ENCODE results near the gene REELD1.

Gene REELD1

GRCh38 chr4:146257511-146257910 lies 43.2 kb downstream of the REELD1 start:
- H3K4me1 ChIP-seq (ENCODE audit: control insufficient read depth in 5 of 5, insufficient read depth in 5 of 5, low read length in 5 of 5): peaks cover 0 to 3% (median 0%) of the 10 kb centered on the region in 5 donors
- H3K27ac ChIP-seq (ENCODE audit: low read depth, low read length): no peak overlapping the region
- no peaks in the 10 kb centered on the region for H3K27me3 ChIP-seq (ENCODE audit: control insufficient read depth in 5 of 5, insufficient read depth in 4 of 5, low read length in 5 of 5)
- H3K9ac ChIP-seq (ENCODE audit: low read length in 5 of 5): no peak overlapping the region
- no peak overlapping the region for H3K4me3 ChIP-seq (ENCODE audit: low read depth in 1 of 5, low read length in 5 of 5)
- no peaks in the 10 kb centered on the region for H3K9me3 ChIP-seq (ENCODE audit: control insufficient read depth in 5 of 5, low read length in 5 of 5)
- H3K36me3 ChIP-seq (ENCODE audit: control insufficient read depth in 5 of 5, insufficient read depth in 5 of 5, low read length in 5 of 5): peaks cover 0 to 12% (median 7%) of the 10 kb centered on the region in 5 donors

GRCh38 chr4:146260521-146260920 lies 46.2 kb downstream of the REELD1 start:
- Histone ChIP-seq H3K36me3 (ENCODE audit: control insufficient read depth in 5 of 5, insufficient read depth in 5 of 5, low read length in 5 of 5) (peaks cover 3 to 12% (median 7%) of the 10 kb centered on the region in 5 donors), H3K4me3 (ENCODE audit: low read depth in 1 of 5, low read length in 5 of 5) (no peak overlapping the region), H3K27me3 (ENCODE audit: control insufficient read depth in 5 of 5, insufficient read depth in 4 of 5, low read length in 5 of 5) (no peaks in the 10 kb centered on the region), H3K27ac (ENCODE audit: low read depth, low read length) (no peak overlapping the region), H3K4me1 (ENCODE audit: control insufficient read depth in 5 of 5, insufficient read depth in 5 of 5, low read length in 5 of 5) (peaks cover 0 to 3% (median 0%) of the 10 kb centered on the region in 5 donors), H3K9ac (ENCODE audit: low read length in 5 of 5) (no peak overlapping the region), H3K9me3 (ENCODE audit: control insufficient read depth in 5 of 5, low read length in 5 of 5) (no peaks in the 10 kb centered on the region)

GRCh38 chr4:146261041-146261440 lies 46.7 kb downstream of the REELD1 start:
- Histone ChIP-seq H3K4me1 (ENCODE audit: control insufficient read depth in 5 of 5, insufficient read depth in 5 of 5, low read length in 5 of 5) (peaks cover 0 to 2% (median 0%) of the 10 kb centered on the region in 5 donors), H3K9me3 (ENCODE audit: control insufficient read depth in 5 of 5, low read length in 5 of 5) (no peaks in the 10 kb centered on the region), H3K36me3 (ENCODE audit: control insufficient read depth in 5 of 5, insufficient read depth in 5 of 5, low read length in 5 of 5) (peaks cover 3 to 12% (median 7%) of the 10 kb centered on the region in 5 donors), H3K27ac (ENCODE audit: low read depth, low read length) (no peak overlapping the region), H3K9ac (ENCODE audit: low read length in 5 of 5) (no peak overlapping the region), H3K27me3 (ENCODE audit: control insufficient read depth in 5 of 5, insufficient read depth in 4 of 5, low read length in 5 of 5) (no peaks in the 10 kb centered on the region), H3K4me3 (ENCODE audit: low read depth in 1 of 5, low read length in 5 of 5) (no peak overlapping the region)

- peaks cover 0 to 3% (median 0%) of the 10 kb centered on the region in 5 donors for H3K36me3 ChIP-seq (ENCODE audit: control insufficient read depth in 5 of 5, insufficient read depth in 5 of 5, low read length in 5 of 5)
- H3K4me1 ChIP-seq (ENCODE audit: control insufficient read depth in 5 of 5, insufficient read depth in 5 of 5, low read length in 5 of 5): peaks cover 0 to 16% (median 13%) of the 10 kb centered on the region in 5 donors
- no peak overlapping the region for H3K4me3 ChIP-seq (ENCODE audit: low read depth in 1 of 5, low read length in 5 of 5)
- no peak overlapping the region for H3K27ac ChIP-seq (ENCODE audit: low read depth, low read length)
- no peaks in the 10 kb centered on the region for H3K27me3 ChIP-seq (ENCODE audit: control insufficient read depth in 5 of 5, insufficient read depth in 4 of 5, low read length in 5 of 5)
- no peak overlapping the region for H3K9ac ChIP-seq (ENCODE audit: low read length in 5 of 5)
- H3K9me3 ChIP-seq (ENCODE audit: control insufficient read depth in 5 of 5, low read length in 5 of 5): no peaks in the 10 kb centered on the region
Observed at GRCh38 chr4:146263793-146264192, 49.5 kb downstream of the REELD1 start.

- peaks cover 0 to 16% (median 13%) of the 10 kb centered on the region in 5 donors for H3K4me1 ChIP-seq (ENCODE audit: control insufficient read depth in 5 of 5, insufficient read depth in 5 of 5, low read length in 5 of 5)
- H3K27me3 ChIP-seq (ENCODE audit: control insufficient read depth in 5 of 5, insufficient read depth in 4 of 5, low read length in 5 of 5): no peaks in the 10 kb centered on the region
- H3K36me3 ChIP-seq (ENCODE audit: control insufficient read depth in 5 of 5, insufficient read depth in 5 of 5, low read length in 5 of 5): peaks cover 0 to 3% (median 0%) of the 10 kb centered on the region in 5 donors
- no peak overlapping the region for H3K4me3 ChIP-seq (ENCODE audit: low read depth in 1 of 5, low read length in 5 of 5)
- H3K27ac ChIP-seq (ENCODE audit: low read depth, low read length): no peak overlapping the region
- H3K9ac ChIP-seq (ENCODE audit: low read length in 5 of 5): no peak overlapping the region
- no peaks in the 10 kb centered on the region for H3K9me3 ChIP-seq (ENCODE audit: control insufficient read depth in 5 of 5, low read length in 5 of 5)
Observed at GRCh38 chr4:146265950-146266490, 51.7 kb downstream of the REELD1 start.

GRCh38 chr4:146267826-146268225 lies 53.5 kb downstream of the REELD1 start:
- H3K4me3 ChIP-seq (ENCODE audit: low read depth in 1 of 5, low read length in 5 of 5): no peak overlapping the region
- H3K27ac ChIP-seq (ENCODE audit: low read depth, low read length): no peak overlapping the region
- H3K4me1 ChIP-seq (ENCODE audit: control insufficient read depth in 5 of 5, insufficient read depth in 5 of 5, low read length in 5 of 5): peaks cover 0 to 16% (median 13%) of the 10 kb centered on the region in 5 donors
- peaks cover 0 to under 1% (median 0%) of the 10 kb centered on the region in 5 donors for H3K36me3 ChIP-seq (ENCODE audit: control insufficient read depth in 5 of 5, insufficient read depth in 5 of 5, low read length in 5 of 5)
- H3K9me3 ChIP-seq (ENCODE audit: control insufficient read depth in 5 of 5, low read length in 5 of 5): no peaks in the 10 kb centered on the region
- H3K9ac ChIP-seq (ENCODE audit: low read length in 5 of 5): no peak overlapping the region
- no peaks in the 10 kb centered on the region for H3K27me3 ChIP-seq (ENCODE audit: control insufficient read depth in 5 of 5, insufficient read depth in 4 of 5, low read length in 5 of 5)

- Histone ChIP-seq H3K4me3 (ENCODE audit: low read depth in 1 of 5, low read length in 5 of 5) (no peak overlapping the region), H3K9ac (ENCODE audit: low read length in 5 of 5) (no peak overlapping the region), H3K27ac (ENCODE audit: low read depth, low read length) (no peak overlapping the region), H3K4me1 (ENCODE audit: control insufficient read depth in 5 of 5, insufficient read depth in 5 of 5, low read length in 5 of 5) (peaks cover 0 to 16% (median 13%) of the 10 kb centered on the region in 5 donors), H3K9me3 (ENCODE audit: control insufficient read depth in 5 of 5, low read length in 5 of 5) (no peaks in the 10 kb centered on the region), H3K36me3 (ENCODE audit: control insufficient read depth in 5 of 5, insufficient read depth in 5 of 5, low read length in 5 of 5) (no peaks in the 10 kb centered on the region), H3K27me3 (ENCODE audit: control insufficient read depth in 5 of 5, insufficient read depth in 4 of 5, low read length in 5 of 5) (no peaks in the 10 kb centered on the region)
Observed at GRCh38 chr4:146269228-146269653, 54.9 kb downstream of the REELD1 start.

- Histone ChIP-seq H3K27ac (ENCODE audit: low read depth, low read length) (no peak overlapping the region), H3K9me3 (ENCODE audit: control insufficient read depth in 5 of 5, low read length in 5 of 5) (no peaks in the 10 kb centered on the region), H3K4me1 (ENCODE audit: control insufficient read depth in 5 of 5, insufficient read depth in 5 of 5, low read length in 5 of 5) (peaks cover 0 to 17% (median 15%) of the 10 kb centered on the region in 5 donors), H3K4me3 (ENCODE audit: low read depth in 1 of 5, low read length in 5 of 5) (no peak overlapping the region), H3K36me3 (ENCODE audit: control insufficient read depth in 5 of 5, insufficient read depth in 5 of 5, low read length in 5 of 5) (no peaks in the 10 kb centered on the region), H3K9ac (ENCODE audit: low read length in 5 of 5) (no peak overlapping the region), H3K27me3 (ENCODE audit: control insufficient read depth in 5 of 5, insufficient read depth in 4 of 5, low read length in 5 of 5) (no peaks in the 10 kb centered on the region)
Observed at GRCh38 chr4:146271466-146271865, 57.1 kb downstream of the REELD1 start.

GRCh38 chr4:146273204-146273901 lies 59.0 kb downstream of the REELD1 start:
- H3K4me1 ChIP-seq (ENCODE audit: control insufficient read depth in 5 of 5, insufficient read depth in 5 of 5, low read length in 5 of 5): peaks cover 0 to 6% (median under 1%) of the 10 kb centered on the region in 5 donors
- H3K4me3 ChIP-seq (ENCODE audit: low read depth in 1 of 5, low read length in 5 of 5): no peak overlapping the region
- no peak overlapping the region for H3K9ac ChIP-seq (ENCODE audit: low read length in 5 of 5)
- H3K27me3 ChIP-seq (ENCODE audit: control insufficient read depth in 5 of 5, insufficient read depth in 4 of 5, low read length in 5 of 5): no peaks in the 10 kb centered on the region
- H3K36me3 ChIP-seq (ENCODE audit: control insufficient read depth in 5 of 5, insufficient read depth in 5 of 5, low read length in 5 of 5): no peaks in the 10 kb centered on the region
- no peak overlapping the region for H3K27ac ChIP-seq (ENCODE audit: low read depth, low read length)
- H3K9me3 ChIP-seq (ENCODE audit: control insufficient read depth in 5 of 5, low read length in 5 of 5): no peaks in the 10 kb centered on the region

GRCh38 chr4:146274774-146275173 lies 60.4 kb downstream of the REELD1 start:
- Histone ChIP-seq H3K9me3 (ENCODE audit: control insufficient read depth in 5 of 5, low read length in 5 of 5) (no peaks in the 10 kb centered on the region), H3K27ac (ENCODE audit: low read depth, low read length) (no peak overlapping the region), H3K27me3 (ENCODE audit: control insufficient read depth in 5 of 5, insufficient read depth in 4 of 5, low read length in 5 of 5) (no peaks in the 10 kb centered on the region), H3K4me1 (ENCODE audit: control insufficient read depth in 5 of 5, insufficient read depth in 5 of 5, low read length in 5 of 5) (peaks cover 0 to 7% (median 0%) of the 10 kb centered on the region in 5 donors), H3K4me3 (ENCODE audit: low read depth in 1 of 5, low read length in 5 of 5) (no peak overlapping the region), H3K36me3 (ENCODE audit: control insufficient read depth in 5 of 5, insufficient read depth in 5 of 5, low read length in 5 of 5) (no peaks in the 10 kb centered on the region), H3K9ac (ENCODE audit: low read length in 5 of 5) (no peak overlapping the region)
